ENCODE data around the gene MDM4. TPM values are rescaled to one million over a fixed set of nuclear protein-coding genes. Genes with fewer than 3 reads are reported as not detected.
"Not testable (repeated sequence)": the region's sequence is repeated elsewhere in the genome, so short reads cannot be mapped to it uniquely, and the experiment has no call there.

MDM4 gene
- total and polyA plus RNA-seq, 2 donors (not counting 3 experiments of a cell fraction or from before 2014, with no cell fraction given): 11.7 to 67.0 TPM

DNA sequence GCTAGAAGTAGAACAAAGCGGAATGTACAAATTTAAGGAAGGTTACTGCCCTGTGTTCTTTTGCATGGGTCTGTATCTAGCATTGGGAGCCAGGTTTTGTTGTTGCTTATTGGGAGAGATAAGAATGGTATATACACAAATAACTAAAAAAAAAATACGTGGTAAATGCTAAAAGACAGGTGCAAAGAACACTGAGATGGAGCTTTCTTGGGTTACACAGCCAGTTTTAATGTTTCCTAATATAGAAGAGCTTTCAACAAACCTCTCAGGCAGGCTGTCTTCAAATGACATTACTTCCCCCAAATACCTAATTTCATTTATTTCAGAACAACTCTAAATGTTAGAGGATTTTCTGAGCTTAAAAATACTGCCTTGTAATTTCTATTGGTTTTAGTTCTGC, 1.4 kb upstream of the MDM4 start:
- intact Hi-C loops (cut with micrococcal nuclease) (no loop called here), dilution Hi-C loops (cut with MboI; ENCODE audit: extremely low pct_ligation_motif_present, low sequenced_read_pairs) (no loop called here)
- no peaks in the 10 kb centered on the region for H3K36me3 ChIP-seq (ENCODE audit: control insufficient read depth in 2 of 2, extremely low read depth in 1 of 2, insufficient read depth in 2 of 2, low read length in 2 of 2)
- H3K9me1 ChIP-seq (replicated peaks; ENCODE audit: control insufficient read depth, extremely low read depth, insufficient read depth, low read length): no peaks in the 10 kb centered on the region
- no peaks in the 10 kb centered on the region for H3K9me3 ChIP-seq (replicated peaks; ENCODE audit: control insufficient read depth, insufficient read depth, low read length)
- peaks cover 35% of the 10 kb centered on the region for H3K79me2 ChIP-seq (ENCODE audit: control insufficient read depth, insufficient read depth, low read length)
- POLR2A ChIA-PET: interaction anchor here (0.6 to 0.7 kb wide), 2 partner anchors 83 to 320 kb away, joined by 4 to 5 read pairs; no protein-coding TSS in a partner anchor
- CTCF ChIA-PET: interaction anchor here (1.2 to 1.9 kb wide), 2 partner anchors 11 to 51 kb away, joined by 4 to 7 read pairs; no protein-coding TSS in a partner anchor
- peaks cover 8% of the 10 kb centered on the region for H3K4me1 ChIP-seq (ENCODE audit: control insufficient read depth, extremely low read depth, insufficient read depth, low read length)
- no peak for FAIRE-seq
- H3K27ac ChIP-seq (ENCODE audit: insufficient read depth, low read depth, low read length): no peak overlapping the region
- no TSS peak for BruUV-seq (replicated peaks)
- no peak overlapping the region for H3K9ac ChIP-seq (replicated peaks; ENCODE audit: extremely low read depth, insufficient read depth, low read length)
- no peak overlapping the region for H3K4me3 ChIP-seq (replicated peaks in 1 of 3; ENCODE audit: insufficient read depth in 1 of 3, low read depth in 1 of 3, low read length in 3 of 3)
- H3K27me3 ChIP-seq (ENCODE audit: control insufficient read depth in 2 of 2, insufficient read depth in 2 of 2, low read length in 2 of 2): no peaks in the 10 kb centered on the region
- H4K20me1 ChIP-seq (replicated peaks; ENCODE audit: control insufficient read depth, extremely low read depth, insufficient read depth, low read length): no peaks in the 10 kb centered on the region
- TF ChIP-seq JUN (IDR thresholded peaks at IDR 0.05; ENCODE audit: borderline replicate concordance, insufficient read depth, insufficient read length, low read depth) (no peak), EZH2 (IDR thresholded peaks at IDR 0.05; ENCODE audit: borderline replicate concordance, low read depth, low read length, severe bottlenecking) (no peak), POLR2A (IDR thresholded peaks at IDR 0.05; ENCODE audit: low read depth, low read length) (no peak), FOS (IDR thresholded peaks at IDR 0.05; ENCODE audit: borderline replicate concordance, insufficient read depth, low read length) (no peak), MYC (IDR thresholded peaks at IDR 0.05; ENCODE audit: low read depth, low read length) (no peak), POLR2AphosphoS5 (IDR thresholded peaks at IDR 0.05; ENCODE audit: insufficient read depth, low read depth, low read length) (no peak), GATA2 (IDR thresholded peaks at IDR 0.05; ENCODE audit: insufficient read depth, insufficient read length, low read depth, low read length) (no peak)
- TF ChIP-seq, protein P1, sequence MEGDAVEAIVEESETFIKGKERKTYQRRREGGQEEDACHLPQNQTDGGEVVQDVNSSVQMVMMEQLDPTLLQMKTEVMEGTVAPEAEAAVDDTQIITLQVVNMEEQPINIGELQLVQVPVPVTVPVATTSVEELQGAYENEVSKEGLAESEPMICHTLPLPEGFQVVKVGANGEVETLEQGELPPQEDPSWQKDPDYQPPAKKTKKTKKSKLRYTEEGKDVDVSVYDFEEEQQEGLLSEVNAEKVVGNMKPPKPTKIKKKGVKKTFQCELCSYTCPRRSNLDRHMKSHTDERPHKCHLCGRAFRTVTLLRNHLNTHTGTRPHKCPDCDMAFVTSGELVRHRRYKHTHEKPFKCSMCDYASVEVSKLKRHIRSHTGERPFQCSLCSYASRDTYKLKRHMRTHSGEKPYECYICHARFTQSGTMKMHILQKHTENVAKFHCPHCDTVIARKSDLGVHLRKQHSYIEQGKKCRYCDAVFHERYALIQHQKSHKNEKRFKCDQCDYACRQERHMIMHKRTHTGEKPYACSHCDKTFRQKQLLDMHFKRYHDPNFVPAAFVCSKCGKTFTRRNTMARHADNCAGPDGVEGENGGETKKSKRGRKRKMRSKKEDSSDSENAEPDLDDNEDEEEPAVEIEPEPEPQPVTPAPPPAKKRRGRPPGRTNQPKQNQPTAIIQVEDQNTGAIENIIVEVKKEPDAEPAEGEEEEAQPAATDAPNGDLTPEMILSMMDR (IDR thresholded peaks at IDR 0.05; ENCODE audit: extremely low read depth in 1 of 2, insufficient read depth in 1 of 2, low read depth in 1 of 2, low read length in 2 of 2): no peak
- TF ChIP-seq, protein P2, sequence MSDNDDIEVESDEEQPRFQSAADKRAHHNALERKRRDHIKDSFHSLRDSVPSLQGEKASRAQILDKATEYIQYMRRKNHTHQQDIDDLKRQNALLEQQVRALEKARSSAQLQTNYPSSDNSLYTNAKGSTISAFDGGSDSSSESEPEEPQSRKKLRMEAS (IDR thresholded peaks at IDR 0.05; ENCODE audit: insufficient read depth, insufficient read length): no peak
- DNase-seq (ENCODE audit: low read depth, low spot score): no peak
- H2AFZ ChIP-seq (ENCODE audit: low read depth, low read length): no peak overlapping the region
- no peak overlapping the region for H3K4me2 ChIP-seq (ENCODE audit: insufficient read depth, low read length)

DNA sequence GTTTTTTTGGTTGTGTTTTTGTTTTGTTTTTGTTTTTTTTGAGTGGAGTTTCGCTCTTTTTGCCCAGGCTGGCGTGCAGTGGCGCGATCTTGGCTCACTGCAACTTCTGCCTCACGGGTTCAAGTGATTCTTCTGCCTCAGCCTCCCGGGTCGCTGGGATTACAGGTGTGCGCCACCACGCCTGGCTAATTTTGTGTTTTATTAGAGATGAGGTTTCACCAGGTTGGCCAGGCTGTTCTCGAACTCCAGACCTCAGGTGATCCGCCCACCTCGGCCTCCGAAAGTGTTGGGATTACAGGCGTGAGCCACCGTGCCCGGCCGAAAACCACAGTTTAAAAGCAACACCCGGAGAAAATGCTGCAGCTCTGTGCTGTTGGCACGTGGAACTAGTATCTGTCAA, 1.2 kb downstream of the MDM4 start:
- dilution Hi-C loops (cut with MboI; ENCODE audit: extremely low pct_ligation_motif_present, low sequenced_read_pairs); intact Hi-C loops (cut with micrococcal nuclease); H3K9ac ChIP-seq (replicated peaks; ENCODE audit: extremely low read depth, insufficient read depth, low read length); H3K36me3 ChIP-seq (ENCODE audit: control insufficient read depth in 2 of 2, extremely low read depth in 1 of 2, insufficient read depth in 2 of 2, low read length in 2 of 2); H3K27ac ChIP-seq (ENCODE audit: insufficient read depth, low read depth, low read length); H3K9me3 ChIP-seq (replicated peaks; ENCODE audit: control insufficient read depth, insufficient read depth, low read length); H3K4me1 ChIP-seq (ENCODE audit: control insufficient read depth, extremely low read depth, insufficient read depth, low read length); H3K27me3 ChIP-seq (ENCODE audit: control insufficient read depth in 2 of 2, insufficient read depth in 2 of 2, low read length in 2 of 2); DNase-seq (ENCODE audit: low read depth, low spot score); FAIRE-seq; H3K9me1 ChIP-seq (replicated peaks; ENCODE audit: control insufficient read depth, extremely low read depth, insufficient read depth, low read length); H4K20me1 ChIP-seq (replicated peaks; ENCODE audit: control insufficient read depth, extremely low read depth, insufficient read depth, low read length); BruUV-seq (replicated peaks); H2AFZ ChIP-seq (ENCODE audit: low read depth, low read length): not testable (repeated sequence)
- peak overlapping the region; percentile 54 for H3K4me2 ChIP-seq (ENCODE audit: insufficient read depth, low read length)
- peaks cover 60% of the 10 kb centered on the region for H3K79me2 ChIP-seq (ENCODE audit: control insufficient read depth, insufficient read depth, low read length)
- CTCF ChIA-PET: interaction anchor here (2.6 kb wide), 1 partner anchor 14 kb away, joined by 12 read pairs; no protein-coding TSS in a partner anchor
- POLR2A ChIA-PET: interaction anchor here (2.1 kb wide), 1 partner anchor 10 kb away, joined by 17 read pairs; no protein-coding TSS in a partner anchor
- H3K4me3 ChIP-seq (replicated peaks in 1 of 3; ENCODE audit: insufficient read depth in 1 of 3, low read depth in 1 of 3, low read length in 3 of 3): peak overlapping the region in 1 of 3 experiments; percentile 90

Data from endothelial cell of umbilical vein (primary cell).